HEK293 (cell line): ENCODE data around the gene POLR2L.
A peak's percentile ranks its signal among the peaks of the same experiment; 100 is the strongest.

Experiments used
- CTCF ChIA-PET: fragments of 350-600 bp; formaldehyde crosslinking; extraction: SDS; loops from one replicate; lab custom pipeline; 2021; ENCODE audit warnings: antibody characterized with exemption; lab: Yijun Ruan, JAX
- POLR2A ChIA-PET: fragments of 300-600 bp; formaldehyde crosslinking; extraction: SDS; loops from one replicate; lab custom pipeline; 2020; ENCODE audit warnings: antibody characterized with exemption, inconsistent platforms; lab: Yijun Ruan, JAX
- H3K27ac ChIP-seq: fragments of 200-500 bp; sonication (Bioruptor generic); 2 replicates; pipeline ENCODE4 v1.5.1; 2014; ENCODE audit warnings: low read depth, low read length, control low read depth, inconsistent platforms; ENCODE audit errors: extremely low read depth
- H3K36me3 ChIP-seq, 2 experiments: fragments of 200-500 bp in 1 of 2; sonication (Bioruptor generic) in 1 of 2; 1 replicate in 1 of 2; 2 replicates in 1 of 2; pipeline ENCODE4 v1.5.1; 2014 to 2017; ENCODE audit warnings: inconsistent platforms in 2 of 2, low read length in 2 of 2; ENCODE audit not compliant: control insufficient read depth in 2 of 2, insufficient read depth in 1 of 2
- H3K4me1 ChIP-seq: fragments of 200-500 bp; sonication (Bioruptor generic); 2 replicates; pipeline ENCODE4 v1.5.1; 2014; ENCODE audit warnings: mild to moderate bottlenecking, low read length, inconsistent platforms; ENCODE audit not compliant: control insufficient read depth, insufficient read depth
- H3K4me3 ChIP-seq: 2 replicates; pipeline ENCODE4 v1.5.1; 2011; ENCODE audit warnings: low read depth, mild to moderate bottlenecking, control low read depth, low read length, moderate library complexity
- H3K9me3 ChIP-seq: fragments of 200-500 bp; sonication (Bioruptor generic); 2 replicates; pipeline ENCODE4 v1.5.1; 2014; ENCODE audit warnings: low read depth, low read length, inconsistent platforms; ENCODE audit not compliant: control insufficient read depth, insufficient read depth
- BCL11B ChIP-seq: fragments of 450-650 bp; formaldehyde crosslinking; IDR thresholded peaks from 2 replicates; pipeline ENCODE4 v1.5.1; 2016; ENCODE audit warnings: low read depth, missing biosample characterization, missing genetic modification characterization
- FEZF1 ChIP-seq: fragments of 450-650 bp; formaldehyde crosslinking; IDR thresholded peaks from 2 replicates; pipeline ENCODE4 v1.5.1; 2016; ENCODE audit warnings: missing biosample characterization, missing genetic modification characterization
- GLIS2 ChIP-seq: fragments of 450-650 bp; formaldehyde crosslinking; IDR thresholded peaks from 2 replicates; pipeline ENCODE4 v1.5.1; 2016; ENCODE audit warnings: missing biosample characterization, missing genetic modification characterization
- KLF1 ChIP-seq: fragments of 450-650 bp; formaldehyde crosslinking; IDR thresholded peaks from 2 replicates; pipeline ENCODE4 v1.5.1; 2016; ENCODE audit warnings: missing biosample characterization, missing genetic modification characterization
- SALL2 ChIP-seq: fragments of 450-650 bp; formaldehyde crosslinking; IDR thresholded peaks from 2 replicates; pipeline ENCODE4 v1.5.0; 2017; ENCODE audit warnings: missing biosample characterization, mild to moderate bottlenecking, missing genetic modification characterization, borderline replicate concordance
- SP2 ChIP-seq: fragments of 450-650 bp; formaldehyde crosslinking; IDR thresholded peaks from 2 replicates; pipeline ENCODE4 v1.5.1; 2016; ENCODE audit warnings: missing biosample characterization, missing genetic modification characterization
- SP3 ChIP-seq: fragments of 450-650 bp; formaldehyde crosslinking; IDR thresholded peaks from 2 replicates; pipeline ENCODE4 v1.5.1; 2016; ENCODE audit warnings: missing biosample characterization, missing genetic modification characterization
- TCF7L2 ChIP-seq: IDR thresholded peaks from 2 replicates; pipeline ENCODE4 v1.6.1; 2011; ENCODE audit warnings: low read depth, mild to moderate bottlenecking, inconsistent platforms, low read length, moderate library complexity, borderline replicate concordance
- ZBTB1 ChIP-seq: fragments of 450-650 bp; formaldehyde crosslinking; IDR thresholded peaks from 2 replicates; pipeline ENCODE4 v1.5.1; 2016; ENCODE audit warnings: missing biosample characterization, missing genetic modification characterization
- ZEB2 ChIP-seq: fragments of 450-650 bp; formaldehyde crosslinking; IDR thresholded peaks from 2 replicates; pipeline ENCODE4 v1.5.1; 2016; ENCODE audit warnings: missing biosample characterization, missing genetic modification characterization
- ZFP41 ChIP-seq: fragments of 450-650 bp; formaldehyde crosslinking; IDR thresholded peaks from 2 replicates; pipeline ENCODE4 v1.5.1; 2016; ENCODE audit warnings: missing biosample characterization, missing genetic modification characterization, borderline replicate concordance
- ZIC2 ChIP-seq: fragments of 450-650 bp; formaldehyde crosslinking; IDR thresholded peaks from 2 replicates; pipeline ENCODE4 v1.5.1; 2016; ENCODE audit warnings: missing biosample characterization, missing genetic modification characterization
- ZNF146 ChIP-seq: fragments of 450-650 bp; formaldehyde crosslinking; IDR thresholded peaks from 2 replicates; pipeline ENCODE4 v1.5.1; 2016; ENCODE audit warnings: missing biosample characterization, missing genetic modification characterization
- ZNF169 ChIP-seq: fragments of 450-650 bp; formaldehyde crosslinking; IDR thresholded peaks from 2 replicates; pipeline ENCODE4 v1.5.1; 2016; ENCODE audit warnings: missing biosample characterization, missing genetic modification characterization
- ZNF211 ChIP-seq: fragments of 450-650 bp; formaldehyde crosslinking; IDR thresholded peaks from 2 replicates; pipeline ENCODE4 v1.5.1; 2016; ENCODE audit warnings: low read depth, missing biosample characterization, missing genetic modification characterization
- ZNF223 ChIP-seq: fragments of 450-650 bp; formaldehyde crosslinking; IDR thresholded peaks from 2 replicates; pipeline ENCODE4 v1.5.1; 2016; ENCODE audit warnings: missing biosample characterization, missing genetic modification characterization
- ZNF23 ChIP-seq: fragments of 450-650 bp; formaldehyde crosslinking; IDR thresholded peaks from 2 replicates; pipeline ENCODE4 v1.5.1; 2016; ENCODE audit warnings: missing biosample characterization, missing genetic modification characterization, borderline replicate concordance
- ZNF280C ChIP-seq: fragments of 450-650 bp; formaldehyde crosslinking; IDR thresholded peaks from 2 replicates; pipeline ENCODE4 v1.5.1; 2016; ENCODE audit warnings: missing biosample characterization, missing genetic modification characterization
- ZNF292 ChIP-seq: fragments of 450-650 bp; formaldehyde crosslinking; IDR thresholded peaks from 2 replicates; pipeline ENCODE4 v1.5.1; 2016; ENCODE audit warnings: low read depth, missing biosample characterization, missing genetic modification characterization, borderline replicate concordance
- ZNF335 ChIP-seq: fragments of 450-650 bp; formaldehyde crosslinking; conservative IDR thresholded peaks from 2 replicates; pipeline ENCODE4 v1.5.1; 2016; ENCODE audit warnings: missing biosample characterization, missing genetic modification characterization
- ZNF394 ChIP-seq: fragments of 450-650 bp; formaldehyde crosslinking; IDR thresholded peaks from 2 replicates; pipeline ENCODE4 v1.5.1; 2016; ENCODE audit warnings: missing biosample characterization, missing genetic modification characterization, mild to moderate bottlenecking, moderate library complexity, borderline replicate concordance
- ZNF501 ChIP-seq: fragments of 450-650 bp; formaldehyde crosslinking; IDR thresholded peaks from 2 replicates; pipeline ENCODE4 v1.5.1; 2016; ENCODE audit warnings: missing biosample characterization, missing genetic modification characterization
- ZNF610 ChIP-seq: fragments of 450-650 bp; formaldehyde crosslinking; IDR thresholded peaks from 2 replicates; pipeline ENCODE4 v1.5.1; 2016; ENCODE audit warnings: missing biosample characterization, missing genetic modification characterization, borderline replicate concordance
- TF ChIP-seq, protein P1 (sequence below): fragments of 450-650 bp; IDR thresholded peaks from 2 replicates; pipeline ENCODE4 v1.5.1; 2018; ENCODE audit warnings: missing biosample characterization, mild to moderate bottlenecking, missing genetic modification characterization
- TF ChIP-seq, protein P2 (sequence below): fragments of 450-650 bp; formaldehyde crosslinking; IDR thresholded peaks from 2 replicates; pipeline ENCODE4 v1.5.1; 2016; ENCODE audit warnings: missing biosample characterization, missing genetic modification characterization

Gene POLR2L

DNA sequence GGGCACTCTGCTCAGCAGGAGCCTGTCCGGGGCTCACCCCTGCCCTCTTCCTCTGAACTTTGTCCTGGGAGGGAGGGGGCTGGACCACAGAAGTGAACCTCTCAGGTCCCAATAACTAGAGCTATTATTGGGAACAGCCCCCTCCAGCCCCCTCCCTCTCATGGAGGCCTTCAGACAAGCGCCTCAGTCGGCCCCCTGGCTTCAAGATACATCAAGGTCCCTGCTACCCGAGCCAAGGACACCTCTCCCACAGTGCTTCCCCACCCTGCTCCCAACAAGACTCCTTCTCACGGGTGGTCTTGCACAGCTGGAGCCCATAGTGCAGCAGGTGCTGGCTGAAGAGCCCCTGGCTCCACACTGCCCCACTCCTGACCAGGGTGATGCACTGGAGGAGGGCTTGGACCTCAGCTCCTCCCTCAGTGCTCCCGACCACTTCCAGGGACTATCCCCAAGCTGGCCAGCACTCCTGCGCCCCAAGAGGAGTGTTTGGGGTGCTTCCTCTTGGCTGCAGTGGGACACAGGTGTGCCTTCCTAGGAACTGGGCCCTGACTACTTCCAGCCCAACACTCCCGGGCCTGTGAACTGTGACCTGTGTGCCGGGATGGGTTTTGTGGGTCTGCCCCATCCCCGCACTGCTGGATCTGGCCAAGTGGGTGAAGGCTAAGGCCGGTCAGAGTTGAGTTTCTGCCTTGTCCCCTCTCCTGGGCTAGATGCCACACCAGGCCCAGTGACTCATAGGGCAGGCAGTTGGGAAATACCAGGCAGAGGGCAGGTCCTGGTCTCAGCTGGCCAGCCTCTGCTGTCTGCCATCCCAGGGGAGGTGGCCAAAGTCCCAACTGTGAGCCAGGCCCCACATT is 21.4 kb downstream of the POLR2L start:
- H3K9me3 ChIP-seq = no peaks in the 10 kb centered on the region
- ChIA-PET POLR2A (interaction anchor here (0.6 to 11.4 kb wide), 9 partner anchors 12 to 43 kb away, joined by 4 to 202 read pairs (median 13); partner anchors contain the start of genes CD151, CRACR2B, GATD1 and PIDD1), CTCF (interaction anchor here (0.5 to 2.1 kb wide), 3 partner anchors 20 to 24 kb away, joined by 3 to 5 read pairs (median 3); no protein-coding TSS in a partner anchor)
- H3K27ac ChIP-seq = no peak overlapping the region
- TF ChIP-seq SP2 (tag by site-specific recombination) = 0 out of 2 replicates have a peak, but pooled peaks have one; percentile 9
- TF ChIP-seq BCL11B = no peak
- 0 out of 2 replicates have a peak, but pooled peaks cover 3% of the 10 kb centered on the region for H3K4me1 ChIP-seq
- H3K4me3 ChIP-seq = peak overlapping the region; percentile 94
- peaks cover 0 to 47% of the 10 kb centered on the region in 2 experiments; a peak in 2 of 3 replicates for H3K36me3 ChIP-seq

GRCh38 chr11:819943-820649 is 22.2 kb downstream of the POLR2L start:
- 0 out of 2 replicates have a peak, but pooled peaks cover 3% of the 10 kb centered on the region for H3K4me1 ChIP-seq
- CTCF ChIA-PET = interaction anchor here (0.5 to 2.1 kb wide), 4 partner anchors 15 to 25 kb away, joined by 3 to 5 read pairs (median 3); partner anchors contain the start of gene PIDD1
- POLR2A ChIA-PET = interaction anchor here (0.6 to 11.4 kb wide), 14 partner anchors 11 to 613 kb away, joined by 3 to 202 read pairs (median 8); partner anchors contain the start of genes BET1L, CD151, CEND1 and CRACR2B
- H3K27ac ChIP-seq = peak overlapping the region; percentile 81; the same call in 1 of the 2 replicates
- peaks cover 2 to 43% of the 10 kb centered on the region in 2 experiments; a peak in 2 of 3 replicates for H3K36me3 ChIP-seq
- no peaks in the 10 kb centered on the region for H3K9me3 ChIP-seq
- H3K4me3 ChIP-seq = peak overlapping the region; percentile 94
- peak; percentile 70 for TF ChIP-seq GLIS2
- peak; percentile 60 for TF ChIP-seq ZIC2
- 0 out of 2 replicates have a peak, but pooled peaks have one; percentile 23 for TF ChIP-seq ZEB2
- peak; percentile 93 for TF ChIP-seq SP2 (tag by site-specific recombination)
- TF ChIP-seq ZNF335 (tag by site-specific recombination) = peak; percentile 97
- TF ChIP-seq ZNF501 = no peak
- TF ChIP-seq KLF1 (tag by site-specific recombination) = 0 out of 2 replicates have a peak, but pooled peaks have one; percentile 17
- TF ChIP-seq TCF7L2 = no peak
- TF ChIP-seq BCL11B = no peak
- no peak for TF ChIP-seq ZFP41
- no peak for TF ChIP-seq ZNF169 (tag by site-specific recombination)
- no peak for TF ChIP-seq ZNF394 (tag by site-specific recombination)
- no peak for TF ChIP-seq FEZF1
- TF ChIP-seq, protein P1, sequence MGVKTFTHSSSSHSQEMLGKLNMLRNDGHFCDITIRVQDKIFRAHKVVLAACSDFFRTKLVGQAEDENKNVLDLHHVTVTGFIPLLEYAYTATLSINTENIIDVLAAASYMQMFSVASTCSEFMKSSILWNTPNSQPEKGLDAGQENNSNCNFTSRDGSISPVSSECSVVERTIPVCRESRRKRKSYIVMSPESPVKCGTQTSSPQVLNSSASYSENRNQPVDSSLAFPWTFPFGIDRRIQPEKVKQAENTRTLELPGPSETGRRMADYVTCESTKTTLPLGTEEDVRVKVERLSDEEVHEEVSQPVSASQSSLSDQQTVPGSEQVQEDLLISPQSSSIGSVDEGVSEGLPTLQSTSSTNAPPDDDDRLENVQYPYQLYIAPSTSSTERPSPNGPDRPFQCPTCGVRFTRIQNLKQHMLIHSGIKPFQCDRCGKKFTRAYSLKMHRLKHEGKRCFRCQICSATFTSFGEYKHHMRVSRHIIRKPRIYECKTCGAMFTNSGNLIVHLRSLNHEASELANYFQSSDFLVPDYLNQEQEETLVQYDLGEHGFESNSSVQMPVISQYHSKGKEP (tag by site-specific recombination) = no peak
- TF ChIP-seq ZNF280C (tag by site-specific recombination) = no peak
- no peak for TF ChIP-seq ZNF610
- TF ChIP-seq ZNF146 = no peak
- no peak for TF ChIP-seq ZBTB1 (tag by site-specific recombination)
- no peak for TF ChIP-seq ZNF23 (tag by site-specific recombination)
- TF ChIP-seq SP3 (tag by site-specific recombination) = peak; percentile 74
- TF ChIP-seq ZNF211 = no peak
- no peak for TF ChIP-seq ZNF292 (tag by site-specific recombination)
- TF ChIP-seq ZNF223 (tag by site-specific recombination) = no peak
- TF ChIP-seq, protein P2, sequence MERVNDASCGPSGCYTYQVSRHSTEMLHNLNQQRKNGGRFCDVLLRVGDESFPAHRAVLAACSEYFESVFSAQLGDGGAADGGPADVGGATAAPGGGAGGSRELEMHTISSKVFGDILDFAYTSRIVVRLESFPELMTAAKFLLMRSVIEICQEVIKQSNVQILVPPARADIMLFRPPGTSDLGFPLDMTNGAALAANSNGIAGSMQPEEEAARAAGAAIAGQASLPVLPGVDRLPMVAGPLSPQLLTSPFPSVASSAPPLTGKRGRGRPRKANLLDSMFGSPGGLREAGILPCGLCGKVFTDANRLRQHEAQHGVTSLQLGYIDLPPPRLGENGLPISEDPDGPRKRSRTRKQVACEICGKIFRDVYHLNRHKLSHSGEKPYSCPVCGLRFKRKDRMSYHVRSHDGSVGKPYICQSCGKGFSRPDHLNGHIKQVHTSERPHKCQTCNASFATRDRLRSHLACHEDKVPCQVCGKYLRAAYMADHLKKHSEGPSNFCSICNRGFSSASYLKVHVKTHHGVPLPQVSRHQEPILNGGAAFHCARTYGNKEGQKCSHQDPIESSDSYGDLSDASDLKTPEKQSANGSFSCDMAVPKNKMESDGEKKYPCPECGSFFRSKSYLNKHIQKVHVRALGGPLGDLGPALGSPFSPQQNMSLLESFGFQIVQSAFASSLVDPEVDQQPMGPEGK (tag by site-specific recombination) = peak; percentile 59; the same call in 1 of the 2 replicates
- TF ChIP-seq SALL2 (tag by site-specific recombination) = no peak
